Stimulated activated CD8-positive, alpha-beta memory T cell treated with anti-CD3 and anti-CD28 coated beads, Interleukin-12 subunit alpha, Interleukin-12 subunit beta, amount 100 ng/mL, for 4 hours (primary cell): ENCODE results near the gene MAGI1.
"Not testable (repeated sequence)": the region's sequence is repeated elsewhere in the genome, so short reads cannot be mapped to it uniquely, and the experiment has no call there.

Experiments used
- DNase-seq: peaks from one replicate; pipeline ENCODE4 v3.0.0-alpha.2; 2020; ENCODE audit warnings: low read depth

MAGI1 gene

DNA sequence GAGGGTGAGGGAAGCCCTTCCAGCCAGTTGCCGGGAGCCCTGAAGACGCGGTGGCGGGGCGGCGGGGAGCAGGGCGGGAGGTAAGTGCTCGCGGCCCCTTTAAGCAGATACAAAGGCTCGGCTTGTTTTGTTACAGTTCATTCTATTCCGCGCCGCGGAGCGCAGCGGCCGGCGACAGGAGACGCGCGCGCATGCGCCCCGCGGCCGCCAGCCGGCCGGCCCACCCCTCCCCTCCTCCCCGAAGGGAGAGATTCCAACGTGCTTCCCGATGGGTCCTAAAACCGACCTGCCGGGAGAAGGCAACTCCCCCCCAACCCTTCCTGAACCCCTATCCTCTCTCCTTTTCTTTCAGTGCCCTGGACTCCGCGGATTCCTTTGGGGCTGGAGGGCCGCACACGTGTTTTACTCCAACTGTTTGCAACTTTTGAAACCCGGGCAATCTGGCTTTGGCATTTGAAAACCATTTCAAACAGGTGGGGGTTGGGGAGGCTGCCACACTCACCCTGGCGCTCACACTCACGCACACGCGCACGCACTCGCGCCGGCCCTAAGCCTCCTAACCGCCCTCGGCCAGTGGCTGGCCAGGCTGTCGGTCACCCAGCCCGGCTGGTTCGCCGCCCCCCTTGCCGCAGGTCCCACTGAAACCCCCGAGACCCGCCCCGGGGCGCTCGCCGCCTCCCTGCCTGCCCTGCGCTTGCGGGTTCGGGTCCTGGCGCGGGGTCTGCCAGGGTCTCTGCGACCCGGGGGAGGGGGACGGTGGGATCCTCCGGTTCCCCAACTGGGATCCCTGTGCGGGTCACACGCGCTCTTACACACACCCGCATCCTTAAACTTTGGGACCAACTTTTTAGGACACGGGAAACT, at the start of gene MAGI1:
Gene MAGI1 (minus strand): TSS at position 193 of the 864 bp plus-strand sequence. CDS start 610 bp downstream, outside the sequence.
- no peak for DNase-seq

DNA sequence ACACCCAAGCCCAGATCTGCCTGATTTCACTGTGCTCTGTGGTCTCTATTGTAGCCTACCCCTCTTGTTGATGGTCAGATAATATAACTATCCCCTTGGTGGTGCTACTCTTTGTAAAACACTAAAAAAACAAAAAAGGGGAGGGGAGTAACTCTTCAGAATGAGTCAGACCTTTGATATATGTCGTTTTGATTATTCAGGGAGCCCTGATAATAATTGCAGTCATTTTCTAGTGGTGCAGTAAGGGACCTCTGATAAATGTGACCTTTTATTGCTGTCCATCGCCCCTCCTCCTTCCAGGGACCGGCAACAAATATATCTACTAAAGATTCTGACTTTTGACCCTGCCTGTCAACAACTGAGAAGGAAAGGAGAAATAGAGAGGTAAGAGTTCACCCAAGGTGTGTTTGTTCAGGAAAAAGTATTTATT, 45.1 kb upstream of the MAGI1 start:
- no peak for DNase-seq

DNA sequence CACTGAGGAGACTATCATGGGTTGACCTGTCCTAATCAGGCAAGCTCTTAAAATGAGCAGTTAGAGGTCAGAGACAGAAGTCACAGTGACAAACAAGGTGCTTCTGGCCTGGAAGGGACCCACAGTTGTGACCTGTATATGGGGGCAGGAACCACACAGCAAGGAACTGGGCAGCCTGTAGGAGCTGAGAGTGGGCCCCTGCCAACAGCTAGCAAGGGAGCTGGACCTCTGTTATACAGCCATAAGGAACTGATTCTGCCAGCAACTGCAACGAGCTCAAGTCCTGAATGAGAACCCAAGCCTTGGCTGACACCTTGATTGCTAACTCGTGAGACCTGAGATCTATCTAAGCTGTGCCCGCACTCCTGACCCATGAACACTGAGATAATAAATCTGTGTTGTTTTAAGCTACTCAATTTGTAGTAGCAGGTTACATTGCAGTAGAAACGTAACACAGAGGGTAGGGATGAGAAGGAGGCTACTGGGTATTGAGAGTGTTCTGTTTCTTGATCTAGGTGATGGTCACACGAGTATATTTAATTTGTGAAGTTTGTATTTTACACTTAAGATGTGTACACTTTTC, 44.5 kb upstream of the MAGI1 start:
- no peak for DNase-seq

DNA sequence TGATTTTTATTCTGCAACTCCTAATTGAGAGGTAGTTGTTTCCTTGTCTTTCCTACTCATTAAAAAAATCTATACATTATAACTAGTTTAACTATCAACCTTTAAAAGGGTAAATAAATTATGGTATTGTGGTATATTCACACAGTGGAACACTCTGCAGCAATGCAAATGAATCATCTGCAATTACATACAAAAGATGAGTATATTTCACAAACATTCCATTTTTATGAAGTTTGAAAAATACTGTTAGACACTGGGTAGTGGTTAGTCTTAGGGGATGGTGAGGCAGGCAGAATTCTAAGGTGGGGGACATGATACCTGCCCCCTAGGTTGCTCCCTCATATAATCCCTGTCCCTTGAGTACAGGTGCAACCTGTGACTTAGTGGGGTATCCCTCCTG, 44.0 kb upstream of the MAGI1 start:
- DNase-seq, result no peak

DNA sequence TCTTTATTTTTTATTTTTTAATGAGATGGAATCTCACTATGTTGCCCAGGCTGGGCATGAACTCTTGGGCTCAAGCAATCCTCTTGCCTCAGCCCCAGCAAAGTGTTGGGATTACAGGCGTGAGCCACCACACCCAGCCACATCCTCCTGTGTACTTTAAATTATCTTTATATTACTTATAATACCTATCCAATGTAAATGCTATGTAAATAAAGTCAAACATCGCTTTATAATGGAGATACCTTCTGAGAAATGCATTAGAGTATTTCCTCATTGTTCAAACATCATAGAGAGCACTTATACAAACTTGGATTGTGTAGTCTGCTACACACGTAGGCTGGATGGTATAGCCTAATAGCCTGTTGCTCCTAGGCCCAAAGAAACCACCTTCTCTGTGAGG, 41.4 kb upstream of the MAGI1 start:
- DNase-seq, result no peak

DNA sequence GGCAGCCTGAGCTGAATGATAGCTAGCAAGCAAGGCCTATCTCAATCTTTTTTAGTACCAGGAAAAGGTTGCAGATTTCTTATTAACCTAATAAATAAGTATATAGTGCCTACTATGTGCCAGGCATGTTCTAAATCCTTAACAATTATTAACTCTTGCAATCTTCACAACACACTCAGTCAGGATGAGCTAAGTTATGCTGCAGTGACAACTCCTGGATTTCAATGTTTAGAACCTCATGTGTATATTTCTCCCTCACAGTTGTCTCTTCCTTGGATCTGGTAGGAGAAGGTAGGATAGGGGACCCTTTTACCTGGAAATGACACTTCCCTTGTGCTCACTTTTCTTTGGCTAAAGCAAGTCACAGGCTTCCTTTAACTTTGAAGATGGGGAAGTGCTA, 39.3 kb upstream of the MAGI1 start:
- no peak for DNase-seq

DNA sequence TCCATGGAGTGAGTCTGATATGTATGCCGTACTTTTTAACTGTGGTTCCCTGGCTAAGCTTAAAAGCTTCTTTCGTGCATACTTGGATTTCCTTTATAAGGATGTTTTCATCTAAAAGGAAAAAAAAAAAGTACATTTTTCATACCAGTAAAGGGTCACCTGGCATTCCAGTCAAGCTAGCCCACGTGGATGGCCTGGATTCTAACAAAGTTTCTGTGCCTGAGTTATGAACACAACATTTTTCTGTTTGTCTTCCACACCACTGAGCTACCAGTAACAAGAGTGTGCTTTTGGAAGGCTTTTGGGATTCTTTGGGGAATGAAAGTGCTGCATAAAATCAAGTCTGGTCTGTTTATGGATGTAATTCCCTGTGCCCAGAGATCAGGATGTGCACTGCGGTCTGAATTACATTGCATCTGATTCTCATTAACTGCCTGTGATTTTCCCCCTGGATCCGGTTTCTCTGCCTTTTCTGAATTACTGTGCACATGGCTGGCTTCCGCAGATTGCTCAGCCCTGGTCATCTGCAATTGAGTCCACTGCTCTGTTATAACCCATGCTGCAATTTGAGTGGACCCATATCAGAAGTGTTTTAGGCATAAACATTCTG, 38.2 kb upstream of the MAGI1 start:
- no peak for DNase-seq

DNA sequence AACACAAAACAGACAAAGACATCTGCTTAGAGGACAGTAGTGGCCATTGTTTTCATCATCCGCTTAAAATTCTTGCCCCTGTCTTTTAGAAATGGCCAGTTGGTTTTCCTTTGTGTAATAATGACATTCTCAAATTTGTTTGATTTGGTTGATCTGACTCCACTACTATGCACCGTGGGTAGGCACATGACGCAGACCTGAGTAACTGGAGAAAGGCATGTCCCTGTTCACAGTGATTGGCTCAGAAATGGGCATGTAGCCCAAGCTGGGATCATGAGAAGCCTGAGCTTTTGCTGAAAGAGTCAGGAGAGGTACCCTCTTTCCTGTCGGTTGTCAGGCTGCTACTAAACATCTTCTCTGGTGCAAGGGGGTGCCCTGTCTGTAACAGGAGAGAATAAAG, 36.6 kb upstream of the MAGI1 start:
- no peak for DNase-seq

DNA sequence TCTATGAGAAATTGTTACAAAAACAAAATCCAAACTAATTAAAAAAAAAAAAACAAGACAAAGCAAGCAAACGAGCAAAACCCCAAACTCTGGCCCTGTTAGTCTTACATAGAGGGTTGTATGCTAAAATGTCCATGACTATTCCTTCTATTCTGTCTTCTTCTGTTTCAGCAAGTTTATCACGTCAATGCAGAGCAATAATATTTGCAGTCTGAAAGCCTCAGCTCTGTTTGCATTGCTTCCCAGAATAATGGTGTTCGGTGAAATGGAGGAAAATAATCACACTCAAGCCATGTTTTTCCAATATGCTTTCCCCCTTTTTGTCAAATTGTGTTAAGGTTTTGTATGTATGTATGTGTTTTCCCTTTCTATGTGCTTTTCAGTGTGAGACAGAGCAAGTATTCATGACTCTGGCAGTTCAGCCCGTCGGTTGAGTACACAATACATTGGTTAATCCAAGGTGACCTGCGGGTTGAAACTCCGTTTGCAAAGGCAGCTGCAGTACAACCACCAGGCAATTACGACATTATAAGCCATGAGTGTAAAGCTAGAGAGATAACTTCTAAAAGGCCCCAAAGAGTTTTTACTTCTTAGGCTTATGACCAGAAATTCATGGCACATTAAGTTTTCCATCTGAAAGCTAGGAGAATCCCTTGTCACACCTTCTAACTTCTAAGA, 34.9 kb upstream of the MAGI1 start:
- DNase-seq, result no peak

DNA sequence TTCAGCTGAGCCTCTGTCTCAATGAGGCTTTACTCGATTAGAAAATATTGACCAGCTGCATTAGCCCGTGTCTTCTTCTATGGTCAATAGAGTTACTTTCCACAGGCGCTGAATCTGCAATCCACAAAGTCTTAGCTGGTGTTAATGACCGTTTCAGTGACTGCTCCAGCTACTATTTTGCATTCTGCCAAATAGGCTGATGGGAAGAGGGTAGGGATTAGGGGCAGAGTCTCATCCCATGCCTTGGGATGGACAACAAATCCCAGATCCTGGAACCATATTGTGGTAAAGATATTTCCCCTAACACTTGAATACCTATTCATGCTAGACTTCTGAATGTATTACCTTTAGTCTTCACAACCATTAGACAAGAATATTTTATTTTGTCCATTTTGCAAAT, 29.5 kb upstream of the MAGI1 start:
- DNase-seq, result no peak

DNA sequence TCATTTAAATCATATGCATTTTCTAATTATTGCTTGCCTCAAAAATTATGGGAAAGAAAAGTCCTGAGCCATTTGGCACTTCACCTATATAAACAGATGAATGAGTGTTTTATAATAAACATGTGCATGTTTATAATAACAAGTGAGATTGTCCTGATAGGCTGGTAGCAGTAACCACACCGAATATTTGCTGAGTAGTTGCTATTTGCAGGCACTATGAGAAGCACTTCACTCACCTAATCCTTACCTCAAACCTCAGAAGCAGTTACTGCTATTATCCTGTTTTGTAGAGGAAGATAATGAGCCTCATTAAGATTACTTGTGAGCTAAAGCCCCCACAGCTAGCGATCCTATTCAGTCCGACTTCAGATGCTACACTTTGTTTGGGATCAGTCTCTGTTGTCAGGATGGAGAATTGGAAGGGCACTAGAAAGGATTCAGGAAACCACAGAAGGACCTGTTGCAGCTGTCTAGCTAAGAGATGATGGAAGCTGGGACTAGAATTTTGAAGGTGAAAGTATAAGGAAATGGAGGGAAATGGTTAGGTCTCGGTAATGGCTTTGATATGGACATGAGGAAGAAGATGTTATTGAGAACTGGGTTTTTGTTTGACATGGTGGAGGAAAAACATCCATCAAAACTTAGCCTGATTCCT, 28.4 kb upstream of the MAGI1 start:
- DNase-seq, result no peak

DNA sequence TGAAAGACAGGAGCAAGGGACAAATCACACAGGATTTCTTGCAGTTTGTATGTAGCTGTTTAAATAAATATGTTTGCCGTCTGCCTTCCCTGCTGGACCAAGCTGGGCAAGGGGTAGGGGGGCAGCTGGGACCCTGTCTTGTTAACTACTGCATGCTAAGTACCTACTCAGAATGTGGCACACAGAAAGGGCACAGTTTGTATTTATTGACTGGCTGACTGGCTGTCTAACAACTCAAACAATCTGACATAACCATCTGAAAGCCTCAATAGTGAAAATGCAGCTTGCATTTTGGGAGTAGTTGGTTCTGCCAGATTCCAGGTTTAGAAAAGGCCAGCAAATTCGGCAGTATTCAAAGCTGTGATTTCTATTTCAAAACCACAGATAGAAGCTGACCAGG, 16.6 kb upstream of the MAGI1 start:
- no peak for DNase-seq

DNA sequence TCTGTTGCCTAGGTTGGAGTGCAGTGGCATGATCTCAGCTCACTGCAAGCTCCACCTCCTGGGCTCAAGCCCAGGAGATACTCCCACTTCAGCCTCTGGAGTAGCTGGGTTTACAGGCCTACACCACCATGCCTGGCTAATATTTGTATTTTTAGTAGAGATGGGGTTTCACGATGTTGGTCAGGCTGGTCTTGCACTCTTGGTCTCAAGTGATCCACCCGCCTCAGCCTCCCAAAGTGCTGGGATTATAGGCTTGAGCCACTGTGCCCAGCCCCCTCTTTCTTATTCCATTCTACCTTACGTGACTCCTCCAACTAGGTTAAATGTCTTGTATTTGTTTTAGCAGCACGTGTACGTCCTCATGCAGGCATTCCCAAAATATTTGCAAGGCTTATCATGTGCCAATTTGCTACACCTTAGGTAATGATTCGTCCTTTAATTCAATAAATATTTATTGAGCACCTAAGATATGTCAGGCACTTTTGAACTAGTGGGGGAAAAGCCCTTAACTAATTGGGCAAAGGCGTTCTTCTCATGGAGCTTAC, 14.9 kb upstream of the MAGI1 start:
- DNase-seq, result no peak

DNA sequence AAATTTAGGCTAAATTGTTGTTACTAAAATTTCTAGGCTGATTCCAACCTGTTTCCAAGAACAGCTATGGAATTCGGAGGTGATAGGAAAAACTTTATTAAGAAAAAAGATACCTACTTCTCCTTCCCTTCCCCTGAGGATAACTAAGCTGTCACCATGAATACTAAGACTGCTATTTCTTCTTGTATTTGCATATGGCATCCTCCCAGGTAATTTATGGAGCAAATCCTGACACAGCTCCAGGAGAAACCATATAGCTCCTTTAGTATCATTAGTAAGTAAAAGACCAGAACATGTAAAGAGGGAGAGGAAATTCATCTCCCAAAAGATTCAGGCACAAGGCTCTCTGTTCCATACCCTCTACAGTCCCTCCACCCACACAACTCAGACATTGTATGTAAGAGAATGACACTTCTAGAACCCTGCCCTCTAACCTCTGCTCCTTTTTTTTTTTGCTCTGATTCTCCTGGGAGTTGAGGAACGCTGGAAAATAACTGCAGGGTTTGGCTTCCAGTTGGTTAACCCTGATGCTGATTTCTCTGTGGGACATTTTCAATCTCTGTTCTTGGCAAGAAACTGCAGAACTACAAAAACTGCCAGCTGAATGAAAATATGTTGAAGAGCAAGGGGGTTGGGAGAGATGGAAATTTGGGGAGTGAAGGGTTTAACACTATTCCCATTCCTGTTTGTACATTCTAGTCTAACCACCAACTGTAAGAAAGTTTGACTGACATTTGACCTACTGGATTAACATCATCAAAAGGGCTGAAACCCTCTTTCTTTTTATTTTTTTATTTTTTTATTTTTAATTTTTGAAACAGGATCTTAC, 14.2 kb upstream of the MAGI1 start:
- DNase-seq, result no peak

DNA sequence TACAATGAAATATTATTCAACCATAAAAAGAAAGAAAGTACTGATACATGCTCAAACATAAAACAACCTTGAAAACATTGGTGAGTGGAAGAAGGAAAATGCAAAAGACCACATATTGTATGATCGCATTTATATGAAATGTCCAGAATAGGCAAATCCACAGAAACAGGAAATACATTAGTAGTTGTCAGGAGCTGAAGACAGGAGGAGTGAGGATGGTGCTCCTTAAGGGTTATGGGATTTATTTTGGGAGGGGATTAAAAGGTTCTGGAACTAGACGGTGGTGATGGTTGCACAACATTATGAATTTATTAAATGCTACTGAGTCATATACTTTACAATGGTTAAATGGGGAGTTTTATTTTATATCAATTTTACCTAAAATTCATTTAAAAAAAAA, 12.1 kb upstream of the MAGI1 start:
- DNase-seq, result no peak

DNA sequence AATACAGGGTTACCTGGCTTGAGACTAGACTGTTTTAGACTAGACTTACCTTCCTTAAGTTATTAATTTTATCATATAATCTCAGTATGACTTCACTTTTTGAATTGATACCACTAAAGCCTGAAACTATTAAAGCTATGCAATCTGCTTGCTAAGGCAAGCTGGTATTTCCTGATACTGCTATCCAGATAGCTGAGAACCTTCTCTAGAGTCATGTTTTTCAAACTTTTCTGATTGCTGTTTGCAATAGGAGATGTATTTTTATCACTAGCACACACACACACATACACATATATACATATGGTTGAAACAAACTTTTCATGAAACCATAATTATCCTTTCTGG, 9.3 kb upstream of the MAGI1 start:
- no peak for DNase-seq

DNA sequence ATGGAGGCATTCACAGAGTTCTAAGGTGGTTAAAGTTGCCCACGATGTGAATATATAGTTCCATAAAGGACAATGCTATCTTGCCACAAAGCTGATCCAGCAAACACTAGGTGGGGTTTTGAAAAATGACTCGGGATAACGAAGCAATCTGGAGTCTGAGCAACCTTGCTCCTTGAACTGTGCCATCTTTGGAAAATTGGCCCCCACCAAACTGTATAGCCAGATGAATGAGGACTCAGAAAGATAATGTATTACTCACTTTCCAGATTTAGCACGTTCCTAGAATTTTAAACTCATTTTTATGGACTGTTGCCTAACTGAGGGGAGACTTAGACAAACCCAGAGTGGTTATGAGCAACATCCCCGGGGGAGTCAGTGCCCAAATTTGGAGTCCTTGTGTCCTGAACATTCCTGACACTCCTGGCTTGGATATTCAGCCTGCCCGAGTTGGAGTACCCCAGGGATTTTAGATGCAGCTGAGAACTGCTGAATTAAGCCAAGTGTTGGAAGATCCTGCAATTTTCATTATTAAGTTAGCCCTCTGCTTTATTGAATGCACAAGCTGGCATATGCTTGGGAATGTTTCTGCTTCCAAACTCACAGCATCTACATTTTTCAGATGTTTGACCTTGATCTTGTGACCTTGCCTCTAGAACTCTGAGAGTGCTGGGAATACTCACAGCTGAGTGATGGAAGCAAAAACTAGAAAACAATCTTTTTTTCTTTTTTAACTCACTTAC, 8.8 kb upstream of the MAGI1 start:
- DNase-seq, result no peak

DNA sequence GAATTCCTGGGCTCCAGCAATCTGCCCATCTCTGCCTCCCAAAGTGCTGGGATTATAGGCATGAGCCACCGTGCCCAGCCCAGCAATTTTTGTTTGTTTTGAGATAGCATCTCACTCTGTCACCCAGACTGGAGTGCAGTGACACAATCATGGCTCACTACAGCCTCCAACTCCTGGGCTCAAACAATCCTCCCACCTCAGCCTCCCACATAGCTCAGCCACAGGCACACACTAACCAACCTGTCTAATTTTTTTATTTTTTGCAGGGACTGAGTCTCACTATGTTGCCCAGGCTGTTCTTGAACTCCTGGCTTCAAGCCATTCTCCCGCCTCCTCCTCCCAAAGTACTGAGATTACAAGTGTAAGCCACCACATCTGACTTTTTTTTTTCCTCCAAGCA, 7.6 kb upstream of the MAGI1 start:
- not testable (repeated sequence) for DNase-seq

DNA sequence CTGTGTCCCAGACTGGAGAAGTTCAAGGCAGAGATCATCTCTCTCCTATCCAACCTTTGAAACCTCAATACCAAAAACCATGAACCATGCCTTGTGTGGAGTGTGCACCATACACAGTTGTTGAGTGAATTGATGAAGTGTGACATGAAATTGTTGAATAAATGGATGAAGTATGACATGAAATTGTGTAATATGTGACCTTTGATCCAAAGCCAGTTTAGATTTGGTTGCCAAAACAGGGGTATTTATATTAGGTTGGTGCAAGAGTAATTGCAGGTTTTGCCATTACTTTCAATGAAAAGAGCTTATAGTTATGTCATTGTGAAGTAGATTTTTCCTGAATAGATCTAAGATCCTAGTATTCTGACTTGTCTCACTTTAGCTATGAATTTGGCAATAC, 3.1 kb upstream of the MAGI1 start:
- no peak for DNase-seq

DNA sequence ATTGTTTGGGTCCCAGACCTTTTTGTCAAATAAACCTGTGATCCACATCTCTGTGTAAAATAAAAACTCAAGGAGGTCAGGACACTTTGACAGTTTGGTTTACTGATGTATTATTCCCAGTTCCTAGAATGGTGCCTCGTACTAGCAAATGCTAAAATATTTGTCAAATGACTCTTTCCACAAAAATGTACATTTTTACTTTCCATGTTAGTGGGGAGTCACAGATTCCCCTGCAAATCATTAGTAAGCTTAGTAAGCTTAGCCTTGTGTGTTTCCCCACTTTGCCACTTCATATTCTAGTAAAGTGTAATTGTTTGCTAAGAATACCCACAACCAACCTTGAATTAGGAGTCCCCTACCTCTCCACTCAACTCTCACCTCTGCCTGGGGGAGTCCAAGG, 2.4 kb upstream of the MAGI1 start:
- no peak for DNase-seq

DNA sequence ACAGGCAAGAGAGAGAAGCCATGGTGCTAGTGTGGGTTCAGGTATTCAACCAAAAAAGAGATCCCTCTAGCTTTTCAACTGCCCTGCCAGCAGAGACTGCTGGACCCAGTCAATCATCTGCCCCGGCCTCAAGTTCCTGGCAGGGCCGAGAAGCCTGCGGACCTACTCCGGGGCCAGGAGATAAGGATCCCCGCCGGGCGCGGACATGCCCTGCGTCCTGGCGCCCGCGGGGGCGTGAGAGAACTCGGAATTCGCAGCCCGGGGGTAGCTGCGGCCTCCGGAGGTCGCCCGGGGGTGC, 821 bp upstream of the MAGI1 start:
- no peak for DNase-seq
